Endothelial cell of umbilical vein (primary cell): ENCODE results near the gene LIN28B. TPM values are rescaled to one million over a fixed set of nuclear protein-coding genes. Genes with fewer than 3 reads are reported as not detected.

Source experiments
- BruUV-seq: library from RNA; stranded (reverse); fragments of 400-500 nt; replicated peaks from 2 replicates; lab custom pipeline; 2021; lab: Mats Ljungman, UMichigan
- CTCF ChIA-PET: fragments of 300-600, 350-600 bp; sonication (Branson Sonifier 250); formaldehyde crosslinking; loops from one replicate; lab custom pipeline; 2021; ENCODE audit warnings: antibody characterized with exemption, inconsistent platforms; lab: Charles Lee
- POLR2A ChIA-PET: fragments of 300-600, 350-600 bp; sonication (Branson Sonifier 250); formaldehyde crosslinking; loops from one replicate; lab custom pipeline; 2021; ENCODE audit warnings: antibody characterized with exemption, inconsistent platforms; lab: Charles Lee
- DNase-seq: peaks from one replicate; pipeline ENCODE4 v3.0.0-alpha.2; 2011; ENCODE audit warnings: low read depth, low spot score
- FAIRE-seq: peaks from 2 replicates; lab custom pipeline; 2011; peaks lifted over from hg19 to GRCh38; lab: Jason Lieb, UNC
- H2AFZ ChIP-seq: 2 replicates; pipeline ENCODE4 v1.6.0; 2012; ENCODE audit warnings: low read depth, low read length, control low read depth, inconsistent platforms
- H3K27ac ChIP-seq: 2 replicates; pipeline ENCODE4 v1.5.1; 2011; ENCODE audit warnings: low read depth, mild to moderate bottlenecking, control low read depth, low read length, moderate library complexity; ENCODE audit not compliant: insufficient read depth
- H3K27me3 ChIP-seq, 2 experiments: 2 replicates each; pipeline versions ENCODE4 v1.6.0 to v1.6.1; 2011; ENCODE audit warnings: low read length in 2 of 2, mixed read lengths in 1 of 2; ENCODE audit not compliant: control insufficient read depth in 2 of 2, insufficient read depth in 2 of 2
- H3K36me3 ChIP-seq, 2 experiments: 2 replicates in 1 of 2; 3 replicates in 1 of 2; pipeline ENCODE4 v1.5.1; 2011; ENCODE audit warnings: low read length in 2 of 2, mild to moderate bottlenecking in 1 of 2, moderate library complexity in 1 of 2; ENCODE audit not compliant: control insufficient read depth in 2 of 2, insufficient read depth in 2 of 2; ENCODE audit errors: extremely low read depth in 1 of 2
- H3K4me1 ChIP-seq: 3 replicates; pipeline ENCODE4 v1.5.1; 2011; ENCODE audit warnings: mild to moderate bottlenecking, low read length; ENCODE audit not compliant: control insufficient read depth, insufficient read depth; ENCODE audit errors: extremely low read depth
- H3K4me2 ChIP-seq: 2 replicates; pipeline ENCODE4 v1.6.1; 2011; ENCODE audit warnings: low read length, control low read depth, mixed read lengths; ENCODE audit not compliant: insufficient read depth
- H3K4me3 ChIP-seq, 3 experiments: fragments of 200-600 bp in 1 of 3; sonication (generic), shearing (Covaris generic) in 1 of 3; replicated peaks in 1 of 3; 2 replicates each; pipeline ENCODE4 v1.5.1; 2011 to 2016; ENCODE audit warnings: control low read depth in 3 of 3, low read length in 3 of 3, mild to moderate bottlenecking in 2 of 3, inconsistent platforms in 1 of 3, low read depth in 1 of 3, moderate library complexity in 1 of 3; ENCODE audit not compliant: insufficient read depth in 1 of 3
- H3K79me2 ChIP-seq: 2 replicates; pipeline ENCODE4 v1.6.0; 2012; ENCODE audit warnings: low read length, inconsistent platforms; ENCODE audit not compliant: control insufficient read depth, insufficient read depth
- H3K9ac ChIP-seq: replicated peaks from 2 replicates; pipeline ENCODE3; 2011; ENCODE audit warnings: low read length, control low read depth; ENCODE audit not compliant: insufficient read depth; ENCODE audit errors: extremely low read depth
- H3K9me1 ChIP-seq: replicated peaks from 3 replicates; pipeline ENCODE4 v1.6.0; 2011; ENCODE audit warnings: mild to moderate bottlenecking, low read length; ENCODE audit not compliant: control insufficient read depth, insufficient read depth; ENCODE audit errors: extremely low read depth
- H3K9me3 ChIP-seq: replicated peaks from 2 replicates; pipeline ENCODE4 v1.5.1; 2012; ENCODE audit warnings: low read length, inconsistent platforms; ENCODE audit not compliant: control insufficient read depth, insufficient read depth
- H4K20me1 ChIP-seq: replicated peaks from 2 replicates; pipeline ENCODE3; 2011; ENCODE audit warnings: mild to moderate bottlenecking, low read length; ENCODE audit not compliant: control insufficient read depth, insufficient read depth; ENCODE audit errors: extremely low read depth
- EZH2 ChIP-seq: IDR thresholded peaks from 2 replicates; pipeline ENCODE4 v1.6.1; 2012; ENCODE audit warnings: borderline replicate concordance, low read depth, mild to moderate bottlenecking, moderate library complexity, low read length, inconsistent platforms; ENCODE audit not compliant: severe bottlenecking
- FOS ChIP-seq: IDR thresholded peaks from 2 replicates; pipeline ENCODE4 v1.6.1; 2011; ENCODE audit warnings: mild to moderate bottlenecking, low read length, moderate library complexity, borderline replicate concordance; ENCODE audit not compliant: insufficient read depth
- GATA2 ChIP-seq: IDR thresholded peaks from 2 replicates; pipeline ENCODE4 v1.7.0; 2011; ENCODE audit warnings: low read depth, mild to moderate bottlenecking, moderate library complexity, mixed read lengths, low read length; ENCODE audit not compliant: insufficient read length, insufficient read depth
- JUN ChIP-seq: IDR thresholded peaks from 2 replicates; pipeline ENCODE4 v1.6.1; 2011; ENCODE audit warnings: borderline replicate concordance, low read depth; ENCODE audit not compliant: insufficient read length, insufficient read depth
- MYC ChIP-seq: IDR thresholded peaks from one replicate; pipeline ENCODE4 v1.6.1; 2011; ENCODE audit warnings: mild to moderate bottlenecking, low read depth, low read length
- POLR2A ChIP-seq: IDR thresholded peaks from 2 replicates; pipeline ENCODE4 v1.6.1; 2012; ENCODE audit warnings: low read depth, mild to moderate bottlenecking, control low read depth, low read length
- POLR2AphosphoS5 ChIP-seq: IDR thresholded peaks from 2 replicates; pipeline ENCODE4 v1.6.1; 2012; ENCODE audit warnings: low read depth, mild to moderate bottlenecking, control low read depth, low read length, moderate library complexity; ENCODE audit not compliant: insufficient read depth
- dilution Hi-C: fragments of 300-500 bp; cut with MboI; formaldehyde crosslinking; loops from one replicate; pipeline ENCODE4 v1.15.0; 2019; ENCODE audit warnings: low sequenced_read_pairs; ENCODE audit not compliant: extremely low pct_ligation_motif_present
- intact Hi-C: fragments of 100-400 bp; cut with micrococcal nuclease; formaldehyde crosslinking; loops from one replicate; pipeline ENCODE4 v1.10.0; 2022
- polyA plus RNA-seq, 4 experiments: library from polyadenylated mRNA; depleted of rRNA in 3 of 4; stranded (reverse) in 3 of 4; unstranded in 1 of 4; fragments of >200 nt; gene quantifications; 2 replicates each; pipeline versions ENCODE4 v1.2.1 to v1.2.3, GENCODE V29; 2011 to 2012; ENCODE audit warnings: missing spikeins in 1 of 4
- total RNA-seq: library from RNA; stranded (reverse); gene quantifications from 2 replicates; pipeline ENCODE4 v1.2.3, GENCODE V29; 2021
- TF ChIP-seq, protein P1 (sequence below), 2 donors: IDR thresholded peaks; 1 replicate in 1 of 2; 2 replicates in 1 of 2; pipeline ENCODE4 v1.5.1; 2011; ENCODE audit warnings: low read length in 2 of 2, mild to moderate bottlenecking in 2 of 2, moderate library complexity in 2 of 2, control low read depth in 1 of 2, inconsistent platforms in 1 of 2, low read depth in 1 of 2; ENCODE audit not compliant: insufficient read depth in 1 of 2; ENCODE audit errors: extremely low read depth in 1 of 2
- TF ChIP-seq, protein P2 (sequence below): IDR thresholded peaks from 2 replicates; pipeline ENCODE4 v1.6.1; 2011; ENCODE audit not compliant: insufficient read depth, insufficient read length

Gene LIN28B
- total and polyA plus RNA-seq, 2 donors (not counting 3 experiments of a cell fraction or from before 2014, with no cell fraction given): not detected

DNA sequence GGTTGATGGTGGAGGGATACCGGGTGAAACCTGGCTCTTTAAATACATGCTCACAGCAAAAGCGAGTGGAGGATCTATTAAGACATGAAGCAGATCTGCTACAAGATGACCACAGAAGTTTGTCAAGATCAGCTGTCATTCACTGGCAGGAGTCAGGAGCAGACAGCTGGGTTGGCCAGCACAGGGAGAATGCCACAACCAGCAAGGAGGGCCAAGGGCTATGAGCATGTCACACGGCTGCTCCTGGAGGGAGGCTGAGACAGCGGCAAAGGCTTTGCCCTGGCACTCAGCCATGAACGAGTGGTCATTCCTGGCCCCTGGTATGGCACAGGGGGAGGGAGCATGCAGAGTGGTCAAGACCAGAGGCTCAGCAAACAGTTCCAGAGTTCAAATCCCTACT, 145.3 kb downstream of the LIN28B start:
- H3K9me1 ChIP-seq: no peaks in the 10 kb centered on the region
- H3K9ac ChIP-seq: no peak overlapping the region
- H3K36me3 ChIP-seq: no peaks in the 10 kb centered on the region
- H3K4me1 ChIP-seq: no peaks in the 10 kb centered on the region
- ChIA-PET POLR2A (no interaction called here), CTCF (no interaction called here)
- TF ChIP-seq EZH2 (no peak), POLR2A (no peak), JUN (no peak), GATA2 (no peak), FOS (no peak), MYC (no peak), POLR2AphosphoS5 (no peak)
- TF ChIP-seq, protein P1, sequence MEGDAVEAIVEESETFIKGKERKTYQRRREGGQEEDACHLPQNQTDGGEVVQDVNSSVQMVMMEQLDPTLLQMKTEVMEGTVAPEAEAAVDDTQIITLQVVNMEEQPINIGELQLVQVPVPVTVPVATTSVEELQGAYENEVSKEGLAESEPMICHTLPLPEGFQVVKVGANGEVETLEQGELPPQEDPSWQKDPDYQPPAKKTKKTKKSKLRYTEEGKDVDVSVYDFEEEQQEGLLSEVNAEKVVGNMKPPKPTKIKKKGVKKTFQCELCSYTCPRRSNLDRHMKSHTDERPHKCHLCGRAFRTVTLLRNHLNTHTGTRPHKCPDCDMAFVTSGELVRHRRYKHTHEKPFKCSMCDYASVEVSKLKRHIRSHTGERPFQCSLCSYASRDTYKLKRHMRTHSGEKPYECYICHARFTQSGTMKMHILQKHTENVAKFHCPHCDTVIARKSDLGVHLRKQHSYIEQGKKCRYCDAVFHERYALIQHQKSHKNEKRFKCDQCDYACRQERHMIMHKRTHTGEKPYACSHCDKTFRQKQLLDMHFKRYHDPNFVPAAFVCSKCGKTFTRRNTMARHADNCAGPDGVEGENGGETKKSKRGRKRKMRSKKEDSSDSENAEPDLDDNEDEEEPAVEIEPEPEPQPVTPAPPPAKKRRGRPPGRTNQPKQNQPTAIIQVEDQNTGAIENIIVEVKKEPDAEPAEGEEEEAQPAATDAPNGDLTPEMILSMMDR (IDR thresholded peaks at IDR 0.05; ENCODE audit: extremely low read depth in 1 of 2, insufficient read depth in 1 of 2, low read depth in 1 of 2, low read length in 2 of 2): no peak
- TF ChIP-seq, protein P2, sequence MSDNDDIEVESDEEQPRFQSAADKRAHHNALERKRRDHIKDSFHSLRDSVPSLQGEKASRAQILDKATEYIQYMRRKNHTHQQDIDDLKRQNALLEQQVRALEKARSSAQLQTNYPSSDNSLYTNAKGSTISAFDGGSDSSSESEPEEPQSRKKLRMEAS: no peak
- no peak overlapping the region for H2AFZ ChIP-seq
- H3K27me3 ChIP-seq: no peaks in the 10 kb centered on the region
- FAIRE-seq: no peak
- H3K27ac ChIP-seq: no peak overlapping the region
- dilution Hi-C loops: loop anchor here (25.0 kb wide), 1 partner anchor 185 kb away; no protein-coding TSS in a partner anchor
- intact Hi-C loops: loop anchor here (10.0 kb wide), 1 partner anchor 163 kb away; no protein-coding TSS in a partner anchor
- H3K4me2 ChIP-seq: no peak overlapping the region
- H3K4me3 ChIP-seq: no peak overlapping the region
- no peak for DNase-seq
- no peaks in the 10 kb centered on the region for H4K20me1 ChIP-seq
- H3K9me3 ChIP-seq: no peaks in the 10 kb centered on the region
- H3K79me2 ChIP-seq: no peaks in the 10 kb centered on the region
- BruUV-seq: no TSS peak
